IMR-90 (cell line): Measurements from ENCODE around the gene S100A3. TPM values are rescaled to one million over a fixed set of nuclear protein-coding genes. Genes with fewer than 3 reads are reported as not detected.
A peak's percentile ranks its signal among the peaks of the same experiment; 100 is the strongest.

ENCODE experiments used
- ATAC-seq: fragments of 200-7000 bp; cut with Tn5 transposase; 2 replicates; pipeline ENCODE4 v1.9.1; 2020; ENCODE audit warnings: low read depth, mild to moderate bottlenecking, moderate library complexity
- BruUV-seq: library from RNA; stranded (reverse); fragments of 400-500 nt; replicated peaks from 2 replicates; lab custom pipeline; 2021; lab: Mats Ljungman, UMichigan
- CTCF ChIA-PET: fragments of 300-600 bp; formaldehyde crosslinking; extraction: SDS; loops from one replicate; lab custom pipeline; 2021; ENCODE audit warnings: antibody characterized with exemption; lab: Yijun Ruan, JAX
- POLR2A ChIA-PET: fragments of 300-600 bp; sonication (Branson Sonifier 250); formaldehyde crosslinking; loops from one replicate; lab custom pipeline; 2022; ENCODE audit warnings: antibody characterized with exemption; ENCODE audit not compliant: unreplicated experiment; lab: Charles Lee
- DNase-seq: peaks from one replicate; pipeline ENCODE4 v3.0.0; 2013
- H2AFZ ChIP-seq: replicated peaks from 2 replicates; pipeline ENCODE3; 2013; ENCODE audit warnings: low read length, mild to moderate bottlenecking; ENCODE audit not compliant: poor library complexity
- H2AK5ac ChIP-seq: 2 replicates; pipeline ENCODE4 v1.6.1; 2013; ENCODE audit warnings: low read depth, low read length, inconsistent platforms
- H2AK9ac ChIP-seq: replicated peaks from 2 replicates; pipeline ENCODE3; 2013; ENCODE audit warnings: mild to moderate bottlenecking, low read depth, low read length, moderate library complexity; ENCODE audit not compliant: poor library complexity
- H2BK120ac ChIP-seq: 2 replicates; pipeline ENCODE4 v1.6.1; 2013; ENCODE audit warnings: low read depth, low read length, inconsistent platforms
- H2BK15ac ChIP-seq: 3 replicates; pipeline ENCODE4 v1.6.1; 2013; ENCODE audit warnings: low read depth, low read length, inconsistent platforms
- H2BK20ac ChIP-seq: 2 replicates; pipeline ENCODE4 v1.6.1; 2013; ENCODE audit warnings: low read depth, mild to moderate bottlenecking, inconsistent platforms, low read length, moderate library complexity
- H2BK5ac ChIP-seq: 2 replicates; pipeline ENCODE4 v1.6.1; 2013; ENCODE audit warnings: mild to moderate bottlenecking, low read depth, low read length, inconsistent platforms; ENCODE audit not compliant: poor library complexity, severe bottlenecking
- H3K14ac ChIP-seq: replicated peaks from 2 replicates; pipeline ENCODE4 v1.6.1; 2013; ENCODE audit warnings: low read depth, low read length, inconsistent platforms
- H3K18ac ChIP-seq: 2 replicates; pipeline ENCODE4 v1.6.1; 2013; ENCODE audit warnings: low read depth, low read length, control low read depth
- H3K23ac ChIP-seq: 2 replicates; pipeline ENCODE4 v1.6.1; 2013; ENCODE audit warnings: low read depth, low read length, inconsistent platforms
- H3K27ac ChIP-seq: 2 replicates; pipeline ENCODE4 v1.5.1; 2013; ENCODE audit warnings: mild to moderate bottlenecking, control low read depth, low read length; ENCODE audit not compliant: insufficient read depth
- H3K27me3 ChIP-seq: 2 replicates; pipeline ENCODE4 v1.6.1; 2013; ENCODE audit warnings: low read length; ENCODE audit not compliant: control insufficient read depth, insufficient read depth
- H3K36me3 ChIP-seq: 2 replicates; pipeline ENCODE4 v1.6.1; 2013; ENCODE audit warnings: low read length, mixed read lengths; ENCODE audit not compliant: control insufficient read depth, insufficient read depth
- H3K4ac ChIP-seq: 2 replicates; pipeline ENCODE4 v1.6.1; 2013; ENCODE audit warnings: low read depth, low read length, inconsistent platforms
- H3K4me1 ChIP-seq: 2 replicates; pipeline ENCODE4 v1.6.1; 2013; ENCODE audit warnings: low read length, mixed read lengths; ENCODE audit not compliant: control insufficient read depth, insufficient read depth
- H3K4me2 ChIP-seq: 2 replicates; pipeline ENCODE4 v1.6.1; 2013; ENCODE audit warnings: low read depth, mild to moderate bottlenecking, control low read depth, low read length, moderate library complexity
- H3K4me3 ChIP-seq: 2 replicates; pipeline ENCODE4 v1.5.1; 2013; ENCODE audit warnings: low read depth, mild to moderate bottlenecking, control low read depth, low read length, moderate library complexity; ENCODE audit not compliant: insufficient read depth
- H3K56ac ChIP-seq: 2 replicates; pipeline ENCODE4 v1.6.1; 2013; ENCODE audit warnings: low read length, inconsistent platforms; ENCODE audit not compliant: insufficient read depth; ENCODE audit errors: extremely low read depth
- H3K79me1 ChIP-seq, 2 experiments: 2 replicates each; pipeline ENCODE4 v1.6.1; 2013; ENCODE audit warnings: low read length in 2 of 2, inconsistent platforms in 1 of 2, low read depth in 1 of 2
- H3K9ac ChIP-seq: 2 replicates; pipeline ENCODE4 v1.6.1; 2013; ENCODE audit warnings: low read depth, low read length, control low read depth
- H3K9me1 ChIP-seq: 2 replicates; pipeline ENCODE4 v1.6.1; 2013; ENCODE audit warnings: low read length, inconsistent platforms; ENCODE audit not compliant: insufficient read depth
- H3K9me3 ChIP-seq: 2 replicates; pipeline ENCODE4 v1.6.1; 2013; ENCODE audit warnings: low read length; ENCODE audit not compliant: control insufficient read depth, insufficient read depth
- H4K20me1 ChIP-seq: 2 replicates; pipeline ENCODE4 v1.6.1; 2013; ENCODE audit warnings: low read length, inconsistent platforms; ENCODE audit not compliant: insufficient read depth
- H4K5ac ChIP-seq: 2 replicates; pipeline ENCODE4 v1.6.1; 2013; ENCODE audit warnings: mild to moderate bottlenecking, low read depth, low read length, control low read depth
- H4K8ac ChIP-seq, 2 experiments: 2 replicates each; pipeline ENCODE4 v1.6.1; 2013; ENCODE audit warnings: low read depth in 2 of 2, low read length in 2 of 2, control low read depth in 1 of 2, inconsistent platforms in 1 of 2
- H4K91ac ChIP-seq: 2 replicates; pipeline ENCODE4 v1.6.1; 2013; ENCODE audit warnings: low read depth, low read length, inconsistent platforms; ENCODE audit not compliant: insufficient read depth
- CEBPB ChIP-seq: IDR thresholded peaks from 2 replicates; pipeline ENCODE4 v1.6.1; 2012; ENCODE audit warnings: low read depth, low read length, improper control_type of control experiment
- CTCF ChIP-seq: conservative IDR thresholded peaks from 2 replicates; pipeline ENCODE4 v1.5.1; 2012; ENCODE audit warnings: mild to moderate bottlenecking, low read depth, low read length, improper control_type of control experiment
- MAZ ChIP-seq: IDR thresholded peaks from 2 replicates; pipeline ENCODE4 v1.6.1; 2012; ENCODE audit warnings: low read depth, mild to moderate bottlenecking, low read length, improper control_type of control experiment, moderate library complexity, borderline replicate concordance
- MXI1 ChIP-seq: IDR thresholded peaks from 2 replicates; pipeline ENCODE4 v1.6.1; 2012; ENCODE audit warnings: low read depth, mild to moderate bottlenecking, low read length, moderate library complexity, borderline replicate concordance
- NFE2L2 ChIP-seq: fragments of 150-350 bp; IDR thresholded peaks from 2 replicates; pipeline ENCODE4 v1.6.1; 2016; ENCODE audit warnings: low read depth, mild to moderate bottlenecking, low read length
- POLR2A ChIP-seq: IDR thresholded peaks from 2 replicates; pipeline ENCODE4 v1.6.1; 2012; ENCODE audit warnings: mild to moderate bottlenecking, low read depth, low read length
- RCOR1 ChIP-seq: IDR thresholded peaks from 2 replicates; pipeline ENCODE4 v1.6.1; 2012; ENCODE audit warnings: mild to moderate bottlenecking, low read length, improper control_type of control experiment; ENCODE audit not compliant: insufficient replicate concordance
- RFX5 ChIP-seq: IDR thresholded peaks from 2 replicates; pipeline ENCODE4 v1.8.0; 2012; ENCODE audit warnings: low read depth, mild to moderate bottlenecking, low read length, moderate library complexity
- USF2 ChIP-seq: fragments of 150-350 bp; IDR thresholded peaks from 2 replicates; pipeline ENCODE4 v1.6.1; 2017; ENCODE audit warnings: mild to moderate bottlenecking, antibody characterized with exemption, low read length, low read depth
- WGBS, 2 experiments: methylation state at CpG; one replicate each; pipeline versions ENCODE4 v1.1.5 to v1.1.7; 2013; ENCODE audit warnings: missing lambda C conversion rate in 2 of 2; ENCODE audit not compliant: insufficient read length in 1 of 2; ENCODE audit errors: extremely low coverage in 2 of 2; 5-methylcytosine and 5-hydroxymethylcytosine counted together
- dilution Hi-C: fragments of 300-500 bp; cut with HindIII; formaldehyde crosslinking; loops from one replicate; pipeline ENCODE4 v1.14.3; 2018; ENCODE audit warnings: low sequenced_read_pairs; ENCODE audit not compliant: unreplicated experiment
- in situ Hi-C: fragments of 300-500 bp; cut with MboI; formaldehyde crosslinking; loops from 3 replicates; pipeline ENCODE4 v1.14.3; 2019; ENCODE audit warnings: low sequenced_read_pairs, inconsistent platforms, mixed read lengths
- intact Hi-C: fragments of 100-400 bp; cut with micrococcal nuclease; formaldehyde crosslinking; loops from 2 replicates; pipeline ENCODE4 v1.10.0; 2022
- polyA plus RNA-seq, 3 experiments: library from polyadenylated mRNA; depleted of rRNA; stranded (reverse); fragments of >200 nt; gene quantifications; 2 replicates each; pipeline ENCODE4 v1.2.3, GENCODE V29; 2012; ENCODE audit warnings: low replicate concordance in 1 of 3
- total RNA-seq: library from RNA; depleted of rRNA; stranded (reverse); fragments of >200 nt; gene quantifications from 2 replicates; pipeline ENCODE4 v1.2.3, GENCODE V29; 2012

Gene S100A3
- total and polyA plus RNA-seq, 2 of the 4 experiments (the other 2 are of a cell fraction), result 2.9 to 4.5 TPM

GRCh38 chr1:153534925-153535241 is 14.2 kb downstream of the S100A3 start:
- no peaks in the 10 kb centered on the region for H3K27me3 ChIP-seq
- dilution Hi-C loops, result no loop called here
- peak overlapping the region; percentile 99 for H2AK5ac ChIP-seq
- peak overlapping the region; percentile 100 for H2AK9ac ChIP-seq
- H3K4ac ChIP-seq, result peak overlapping the region; percentile 99
- peak overlapping the region; percentile 96 for H2BK5ac ChIP-seq
- H4K20me1 ChIP-seq, result peaks cover 18% of the 10 kb centered on the region
- peak overlapping the region; percentile 99 for H3K14ac ChIP-seq
- ATAC-seq (no peak), DNase-seq (no peak)
- H3K79me1 ChIP-seq, result peaks cover 5 to 65% of the 10 kb centered on the region in 2 experiments; a peak in 3 of 4 replicates
- H3K36me3 ChIP-seq, result peaks cover 11% of the 10 kb centered on the region
- H3K23ac ChIP-seq, result peak overlapping the region; percentile 99
- no CpG with 5 or more reads among the region's 3 CpGs for WGBS, 2 experiments
- peak overlapping the region; percentile 56 for H4K5ac ChIP-seq
- peak overlapping the region; percentile 97 for H3K9ac ChIP-seq
- peaks cover 28% of the 10 kb centered on the region for H3K9me1 ChIP-seq
- BruUV-seq, result no TSS peak
- intact Hi-C loops, result loop anchor here (5.0 kb wide), 2 partner anchors 92 to 137 kb away; partner anchors contain the start of genes ILF2, S100A1 and S100A13
- no peaks in the 10 kb centered on the region for H3K9me3 ChIP-seq
- peak overlapping the region; percentile 96 for H3K56ac ChIP-seq
- peak overlapping the region; percentile 81 for H2BK120ac ChIP-seq
- H3K4me3 ChIP-seq, result peak overlapping the region; percentile 82
- H3K4me1 ChIP-seq, result peaks cover 28% of the 10 kb centered on the region
- H2AFZ ChIP-seq, result peak overlapping the region; percentile 78
- H2BK20ac ChIP-seq, result peak overlapping the region; percentile 6; the same call in 1 of the 2 replicates
- in situ Hi-C loops, result loop anchor here (5.0 to 25.0 kb wide), 2 partner anchors 32 to 427 kb away; partner anchors contain the start of genes CREB3L4, CRTC2, S100A2 and SLC39A1
- TF ChIP-seq MXI1 (no peak), MAZ (no peak), RCOR1 (no peak), NFE2L2 (no peak), CEBPB (no peak), POLR2A (no peak), CTCF (no peak), USF2 (no peak), RFX5 (no peak)
- H4K91ac ChIP-seq, result peak overlapping the region; percentile 96
- H2BK15ac ChIP-seq, result peak overlapping the region; percentile 22; the same call in 1 of the 3 replicates
- H3K4me2 ChIP-seq, result peak overlapping the region; percentile 90
- H4K8ac ChIP-seq, result peak overlapping the region; percentile 76 to 81
- H3K18ac ChIP-seq, result peak overlapping the region; percentile 91; the same call in 1 of the 2 replicates
- ChIA-PET CTCF (interaction anchor here (1.1 to 2.4 kb wide), 3 partner anchors 24 to 34 kb away, joined by 5 to 13 read pairs (median 8); no protein-coding TSS in a partner anchor), POLR2A (interaction anchor here (1.0 to 3.9 kb wide), 7 partner anchors 9 to 93 kb away, joined by 4 to 34 read pairs (median 6); partner anchors contain the start of genes S100A13, S100A16 and S100A2)
- H3K27ac ChIP-seq, result peak overlapping the region; percentile 91
